HG03575 (cell line): ENCODE results near the gene RWDD1.
A peak's percentile ranks its signal among the peaks of the same experiment; 100 is the strongest.

Experiments used
- ATAC-seq: cut with Tn5 transposase; IDR thresholded peaks from one replicate; pipeline ENCODE4 v1.9.1; 2021; ENCODE audit not compliant: unreplicated experiment, insufficient number of reproducible peaks, low FRiP score; ENCODE audit errors: extremely low read depth

The RWDD1 gene

DNA sequence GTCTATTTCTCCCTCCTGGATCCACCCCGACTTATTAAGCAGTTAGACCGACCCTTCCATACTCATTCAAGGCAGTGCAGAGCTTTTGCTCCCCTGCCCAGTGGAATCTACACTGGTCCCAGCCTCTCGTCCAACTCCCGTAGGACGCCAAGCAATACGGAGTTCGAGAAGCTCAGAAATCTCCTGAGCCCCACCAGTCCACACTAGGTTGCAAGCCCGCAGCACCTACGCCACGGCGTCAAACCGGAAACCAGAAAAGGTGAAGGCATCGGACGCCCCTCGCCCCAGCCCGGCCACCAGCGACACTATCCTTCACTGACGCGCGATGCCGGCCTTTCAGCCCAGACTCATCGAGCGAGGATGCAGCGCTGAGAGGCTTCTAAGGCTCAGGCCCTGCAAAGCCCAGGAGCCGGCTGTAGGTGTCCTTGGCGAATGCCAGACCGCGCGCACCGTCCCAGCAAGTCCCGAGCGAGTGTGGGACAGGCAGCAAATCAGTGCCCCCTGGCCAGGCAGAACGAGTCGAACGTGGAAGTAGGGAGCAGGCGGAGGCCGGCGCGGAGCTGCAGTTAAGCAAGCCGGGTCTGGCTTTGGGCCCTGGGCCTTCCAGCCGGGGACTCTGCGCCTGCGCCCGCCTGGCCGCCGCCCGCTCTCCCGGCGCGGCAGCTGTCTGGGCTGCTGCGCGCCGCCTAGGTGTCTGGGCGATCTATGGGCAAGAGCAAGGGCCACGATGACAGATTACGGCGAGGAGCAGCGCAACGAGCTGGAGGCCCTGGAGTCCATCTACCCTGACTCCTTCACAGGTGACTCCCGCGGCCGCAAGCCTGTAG lies at the start of gene RWDD1:
TSS of gene RWDD1 (plus strand) at position 649 of the 827 bp plus-strand sequence. CDS start at position 728, 79 bp downstream.
- peak; percentile 86 for ATAC-seq

- ATAC-seq = no peak
Measured at GRCh38 chr6:116522896-116523295, 48.4 kb upstream of the RWDD1 start.

DNA sequence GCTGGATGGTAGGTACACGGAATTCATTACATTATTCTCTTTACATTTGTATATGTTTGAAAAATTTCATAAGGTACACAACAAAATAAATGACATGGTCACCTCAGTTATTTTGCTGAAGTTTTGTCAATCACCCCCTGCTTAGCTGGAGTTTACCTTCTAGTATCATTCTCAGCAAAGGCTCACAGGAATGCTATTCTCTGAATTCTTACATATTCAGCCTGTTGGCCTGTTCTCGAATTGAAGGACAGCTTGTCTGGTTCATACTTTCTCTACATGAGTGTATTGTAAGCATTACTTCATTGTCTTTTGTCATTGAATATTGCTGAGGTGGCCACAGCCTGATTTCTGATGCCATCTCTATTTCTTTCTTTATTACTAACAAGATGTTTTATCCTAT lies 47.1 kb upstream of the RWDD1 start:
- ATAC-seq = no peak

DNA sequence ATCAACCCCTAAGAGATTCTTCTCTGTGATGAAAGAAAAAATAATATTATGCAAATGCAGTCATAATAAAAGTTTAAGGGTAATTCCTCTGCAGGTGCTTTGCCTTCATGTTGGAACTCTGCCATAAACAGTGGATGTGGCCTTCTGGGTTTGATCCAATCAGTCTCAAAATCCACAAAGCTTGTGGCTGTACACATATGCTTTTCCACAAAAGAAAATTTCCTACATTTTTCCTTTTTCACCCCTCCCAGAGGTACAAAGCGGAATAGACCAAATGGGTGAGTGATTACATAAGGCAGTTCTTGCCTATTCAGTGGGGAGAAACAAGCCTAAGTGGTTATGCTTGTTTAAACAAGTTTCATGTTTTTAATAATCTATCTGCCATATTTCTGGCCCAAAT lies 43.2 kb upstream of the RWDD1 start:
- no peak for ATAC-seq

DNA sequence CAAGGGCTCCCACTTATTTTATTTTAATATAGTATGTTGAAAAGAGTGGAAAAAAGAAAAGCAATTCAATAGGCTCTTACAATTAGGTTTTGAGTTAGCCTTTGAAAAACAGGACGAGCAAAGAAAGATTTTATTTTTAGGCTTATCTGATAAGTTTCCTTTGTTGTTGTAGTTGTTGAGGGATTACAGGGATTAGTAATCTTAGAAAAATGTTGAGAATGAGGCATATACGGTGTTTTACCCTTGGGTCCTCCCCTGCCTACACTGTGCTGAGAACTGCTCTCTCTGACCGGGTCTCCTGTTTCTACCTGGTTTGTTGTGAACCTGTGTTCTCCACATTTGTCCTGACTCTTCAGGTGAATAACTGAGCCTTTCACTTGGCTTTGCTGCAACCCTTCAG lies 42.5 kb upstream of the RWDD1 start:
- ATAC-seq = no peak

DNA sequence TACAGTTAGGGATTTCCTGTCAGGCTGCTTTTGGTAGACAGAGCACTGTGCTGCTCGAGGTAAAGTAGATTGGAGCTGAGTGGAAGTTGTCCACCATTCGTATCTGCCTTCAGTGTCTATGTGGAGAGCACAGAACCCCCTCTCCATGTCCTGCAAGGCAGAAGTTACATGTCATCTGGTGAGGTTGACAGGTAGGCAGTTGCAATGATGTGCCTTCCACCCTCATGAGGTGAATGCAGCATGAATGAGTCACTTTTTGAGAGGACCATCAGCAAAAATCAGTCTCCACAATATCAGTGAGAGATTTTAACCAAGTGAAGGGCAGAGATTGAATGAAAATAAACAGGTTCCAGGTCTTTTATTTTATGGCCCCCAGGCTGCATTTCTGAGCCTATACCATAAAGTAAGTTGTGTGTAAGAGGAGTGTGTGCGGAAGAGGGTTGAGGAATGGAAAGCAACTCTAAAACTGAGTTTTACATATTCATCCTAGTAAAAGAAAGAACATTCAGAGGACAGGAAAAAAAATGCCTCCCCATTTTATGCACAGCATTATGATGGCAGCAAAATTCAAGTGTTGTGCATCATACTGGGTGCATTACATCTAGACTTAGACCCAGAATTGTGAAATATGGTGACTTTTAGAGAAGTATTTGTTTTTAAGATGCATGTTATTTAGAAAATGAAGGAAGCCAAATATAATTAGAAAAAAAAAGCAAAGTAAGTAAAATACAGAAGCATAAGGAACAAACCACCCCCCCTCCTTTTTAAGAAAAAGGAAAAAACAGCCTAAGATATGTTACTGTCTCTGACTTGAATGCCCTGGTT lies 41.6 kb upstream of the RWDD1 start:
- no peak for ATAC-seq

DNA sequence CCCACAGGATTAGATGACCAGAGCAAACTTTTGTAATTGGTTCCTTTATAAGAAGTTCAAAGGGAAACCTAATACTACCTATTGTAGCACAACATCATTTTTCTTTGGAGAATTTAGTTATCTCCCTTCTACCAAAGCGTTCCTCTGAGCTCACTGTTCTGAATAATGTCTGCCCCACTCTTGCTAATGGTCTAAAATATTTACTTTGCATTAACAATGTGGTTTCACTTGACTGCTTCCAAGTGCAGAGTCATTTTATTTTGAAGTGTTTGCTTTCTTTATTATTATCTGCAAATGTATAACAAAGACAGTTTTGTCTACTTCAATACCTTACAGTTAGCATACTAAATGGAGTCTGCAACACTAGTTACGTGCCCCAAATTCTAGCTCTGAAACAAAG lies 40.9 kb upstream of the RWDD1 start:
- no peak for ATAC-seq

- no peak for ATAC-seq
Measured at GRCh38 chr6:116531675-116532570, 39.4 kb upstream of the RWDD1 start.

DNA sequence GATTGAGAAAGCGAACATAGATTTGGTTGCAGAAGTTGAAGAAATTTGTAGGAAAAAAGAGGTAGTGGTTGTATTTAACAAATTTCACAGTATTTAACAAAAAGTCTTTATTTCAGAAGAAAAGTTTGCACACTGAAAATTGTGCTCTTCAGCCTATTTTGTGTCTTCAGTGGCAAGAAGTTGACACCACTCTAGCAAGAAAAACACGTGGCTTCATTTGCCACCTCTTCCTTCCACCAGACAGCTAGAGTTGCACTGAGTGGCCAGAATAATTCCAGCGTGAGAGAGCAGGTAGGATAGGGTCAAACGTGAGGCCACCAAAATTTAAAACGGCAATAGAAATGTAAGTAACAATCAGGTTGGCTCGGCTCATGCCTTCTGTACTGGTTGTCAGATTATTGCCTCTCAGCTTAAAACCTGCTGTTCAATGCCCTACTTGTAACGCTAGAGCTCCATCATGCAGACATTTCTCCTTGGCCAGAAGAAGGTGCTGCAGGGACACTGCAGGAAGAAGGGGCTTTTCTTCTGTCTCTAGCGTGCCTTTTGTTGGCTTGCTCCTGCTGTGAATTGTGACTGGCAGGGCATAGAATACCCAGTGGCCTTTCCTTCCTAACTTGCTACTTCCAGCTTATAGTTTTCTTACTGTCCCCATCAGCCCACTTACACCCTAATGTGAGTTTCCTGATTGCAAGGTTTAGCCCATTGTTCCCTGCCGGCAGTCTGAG lies 37.9 kb upstream of the RWDD1 start:
- ATAC-seq = no peak

DNA sequence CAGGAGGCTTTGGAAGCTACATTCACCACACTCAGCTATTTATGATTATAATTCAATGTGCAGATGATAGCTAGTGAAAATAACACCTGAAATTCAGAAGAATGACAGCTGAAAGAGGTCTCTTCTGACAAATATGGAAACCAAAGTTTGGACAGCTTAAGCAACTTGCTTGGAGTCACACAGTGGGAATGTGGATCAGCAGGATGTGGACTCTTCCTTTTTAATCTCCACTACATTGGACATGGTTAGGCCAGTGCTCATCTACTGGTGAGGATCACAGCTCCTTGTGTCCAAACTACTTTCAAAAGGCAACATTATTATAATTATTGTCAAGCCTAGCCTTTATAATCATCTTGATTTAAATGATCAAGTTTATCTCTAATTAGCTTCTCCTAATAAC lies 36.2 kb upstream of the RWDD1 start:
- no peak for ATAC-seq

GRCh38 chr6:116536216-116536621 lies 35.1 kb upstream of the RWDD1 start:
- ATAC-seq = peak; percentile 47

DNA sequence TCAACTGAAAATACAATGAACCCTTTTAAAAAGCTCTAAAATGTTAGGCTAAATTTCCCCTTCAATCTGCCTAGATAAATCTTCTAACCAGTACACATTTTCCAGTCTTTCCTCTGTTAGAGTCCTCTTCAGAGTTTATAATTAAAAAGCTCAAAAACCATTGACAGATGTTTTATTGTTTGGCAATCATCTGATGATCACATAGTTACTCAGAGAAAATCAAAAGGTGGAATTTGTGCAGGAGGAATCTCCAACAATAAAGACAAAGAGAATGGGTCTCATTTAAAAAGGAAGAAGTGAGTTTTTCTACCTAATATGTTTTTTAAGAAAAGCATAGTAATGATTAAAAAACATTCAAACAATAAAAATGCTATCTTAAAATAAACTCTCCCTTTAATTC lies 28.9 kb upstream of the RWDD1 start:
- no peak for ATAC-seq

DNA sequence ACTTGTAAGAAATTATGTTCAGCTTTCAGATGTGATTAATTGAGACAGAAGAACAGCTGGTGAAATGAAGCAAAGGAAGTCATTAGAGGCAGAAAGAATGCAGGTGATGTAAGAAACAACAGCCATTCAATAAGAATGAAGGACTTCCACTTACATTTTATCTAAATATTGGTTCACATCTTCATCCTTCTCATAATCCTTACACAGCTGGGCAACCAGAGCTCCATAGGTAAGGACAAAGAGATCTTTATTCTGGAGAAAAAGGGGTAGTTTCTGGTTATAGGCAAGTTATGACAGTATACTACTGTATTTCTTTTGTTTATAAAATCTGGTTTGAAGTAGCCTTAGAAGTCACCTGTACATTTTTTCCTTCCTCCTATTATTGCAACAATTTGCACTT lies 28.2 kb upstream of the RWDD1 start:
- no peak for ATAC-seq

- no peak for ATAC-seq
Measured at GRCh38 chr6:116545651-116546050, 25.7 kb upstream of the RWDD1 start, which contains the start of gene TRAPPC3L. Gene TRAPPC3L, minus strand, starts transcription at chr6:116545684. Its CDS starts 170 bp downstream, at chr6:116545514.

GRCh38 chr6:116547358-116547757 lies 23.9 kb upstream of the RWDD1 start:
- ATAC-seq = no peak

- no peak for ATAC-seq
Measured at GRCh38 chr6:116550796-116551195, 20.5 kb upstream of the RWDD1 start.

GRCh38 chr6:116553451-116553850 lies 17.9 kb upstream of the RWDD1 start, which contains the start of gene CALHM4:
Gene CALHM4, plus strand, starts transcription at chr6:116553751. Its CDS starts 43 bp downstream, at chr6:116553794.
- no peak for ATAC-seq

DNA sequence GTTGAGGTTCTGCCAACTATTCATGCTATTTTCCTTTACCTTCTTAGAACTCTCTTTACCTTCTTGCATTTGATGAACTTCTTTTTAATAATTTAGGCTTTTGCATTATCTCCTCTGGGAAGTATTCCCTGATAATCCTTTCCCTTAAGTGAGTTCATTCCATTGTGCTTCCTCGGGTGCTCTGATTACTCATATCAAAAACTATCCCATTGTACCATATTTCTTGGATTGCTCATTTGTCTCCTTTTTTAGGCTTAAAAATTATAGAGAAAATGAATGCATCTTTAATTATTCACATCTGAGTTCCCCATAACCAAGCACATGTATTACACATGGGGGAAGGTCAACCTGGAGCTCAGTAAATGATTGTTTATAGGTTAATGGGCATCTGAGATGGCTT lies 15.2 kb upstream of the RWDD1 start:
- no peak for ATAC-seq
